Endothelial cell of umbilical vein (primary cell): Measurements from ENCODE around the gene CCDC107. TPM values are rescaled to one million over a fixed set of nuclear protein-coding genes. Genes with fewer than 3 reads are reported as not detected.

ENCODE experiments used
- BruUV-seq: library from RNA; stranded (reverse); fragments of 400-500 nt; replicated peaks from 2 replicates; lab custom pipeline; 2021; lab: Mats Ljungman, UMichigan
- CTCF ChIA-PET: fragments of 300-600, 350-600 bp; sonication (Branson Sonifier 250); formaldehyde crosslinking; loops from one replicate; lab custom pipeline; 2021; ENCODE audit warnings: antibody characterized with exemption, inconsistent platforms; lab: Charles Lee
- POLR2A ChIA-PET: fragments of 300-600, 350-600 bp; sonication (Branson Sonifier 250); formaldehyde crosslinking; loops from one replicate; lab custom pipeline; 2021; ENCODE audit warnings: antibody characterized with exemption, inconsistent platforms; lab: Charles Lee
- DNase-seq: peaks from one replicate; pipeline ENCODE4 v3.0.0-alpha.2; 2011; ENCODE audit warnings: low read depth, low spot score
- FAIRE-seq: peaks from 2 replicates; lab custom pipeline; 2011; peaks lifted over from hg19 to GRCh38; lab: Jason Lieb, UNC
- H2AFZ ChIP-seq: 2 replicates; pipeline ENCODE4 v1.6.0; 2012; ENCODE audit warnings: low read depth, low read length, control low read depth, inconsistent platforms
- H3K27ac ChIP-seq: 2 replicates; pipeline ENCODE4 v1.5.1; 2011; ENCODE audit warnings: low read depth, mild to moderate bottlenecking, control low read depth, low read length, moderate library complexity; ENCODE audit not compliant: insufficient read depth
- H3K27me3 ChIP-seq, 2 experiments: 2 replicates each; pipeline versions ENCODE4 v1.6.0 to v1.6.1; 2011; ENCODE audit warnings: low read length in 2 of 2, mixed read lengths in 1 of 2; ENCODE audit not compliant: control insufficient read depth in 2 of 2, insufficient read depth in 2 of 2
- H3K36me3 ChIP-seq, 2 experiments: 2 replicates in 1 of 2; 3 replicates in 1 of 2; pipeline ENCODE4 v1.5.1; 2011; ENCODE audit warnings: low read length in 2 of 2, mild to moderate bottlenecking in 1 of 2, moderate library complexity in 1 of 2; ENCODE audit not compliant: control insufficient read depth in 2 of 2, insufficient read depth in 2 of 2; ENCODE audit errors: extremely low read depth in 1 of 2
- H3K4me1 ChIP-seq: 3 replicates; pipeline ENCODE4 v1.5.1; 2011; ENCODE audit warnings: mild to moderate bottlenecking, low read length; ENCODE audit not compliant: control insufficient read depth, insufficient read depth; ENCODE audit errors: extremely low read depth
- H3K4me2 ChIP-seq: 2 replicates; pipeline ENCODE4 v1.6.1; 2011; ENCODE audit warnings: low read length, control low read depth, mixed read lengths; ENCODE audit not compliant: insufficient read depth
- H3K4me3 ChIP-seq, 3 experiments: fragments of 200-600 bp in 1 of 3; sonication (generic), shearing (Covaris generic) in 1 of 3; replicated peaks in 1 of 3; 2 replicates each; pipeline ENCODE4 v1.5.1; 2011 to 2016; ENCODE audit warnings: control low read depth in 3 of 3, low read length in 3 of 3, mild to moderate bottlenecking in 2 of 3, inconsistent platforms in 1 of 3, low read depth in 1 of 3, moderate library complexity in 1 of 3; ENCODE audit not compliant: insufficient read depth in 1 of 3
- H3K79me2 ChIP-seq: 2 replicates; pipeline ENCODE4 v1.6.0; 2012; ENCODE audit warnings: low read length, inconsistent platforms; ENCODE audit not compliant: control insufficient read depth, insufficient read depth
- H3K9ac ChIP-seq: replicated peaks from 2 replicates; pipeline ENCODE3; 2011; ENCODE audit warnings: low read length, control low read depth; ENCODE audit not compliant: insufficient read depth; ENCODE audit errors: extremely low read depth
- H3K9me1 ChIP-seq: replicated peaks from 3 replicates; pipeline ENCODE4 v1.6.0; 2011; ENCODE audit warnings: mild to moderate bottlenecking, low read length; ENCODE audit not compliant: control insufficient read depth, insufficient read depth; ENCODE audit errors: extremely low read depth
- H3K9me3 ChIP-seq: replicated peaks from 2 replicates; pipeline ENCODE4 v1.5.1; 2012; ENCODE audit warnings: low read length, inconsistent platforms; ENCODE audit not compliant: control insufficient read depth, insufficient read depth
- H4K20me1 ChIP-seq: replicated peaks from 2 replicates; pipeline ENCODE3; 2011; ENCODE audit warnings: mild to moderate bottlenecking, low read length; ENCODE audit not compliant: control insufficient read depth, insufficient read depth; ENCODE audit errors: extremely low read depth
- EZH2 ChIP-seq: IDR thresholded peaks from 2 replicates; pipeline ENCODE4 v1.6.1; 2012; ENCODE audit warnings: borderline replicate concordance, low read depth, mild to moderate bottlenecking, moderate library complexity, low read length, inconsistent platforms; ENCODE audit not compliant: severe bottlenecking
- FOS ChIP-seq: IDR thresholded peaks from 2 replicates; pipeline ENCODE4 v1.6.1; 2011; ENCODE audit warnings: mild to moderate bottlenecking, low read length, moderate library complexity, borderline replicate concordance; ENCODE audit not compliant: insufficient read depth
- GATA2 ChIP-seq: IDR thresholded peaks from 2 replicates; pipeline ENCODE4 v1.7.0; 2011; ENCODE audit warnings: low read depth, mild to moderate bottlenecking, moderate library complexity, mixed read lengths, low read length; ENCODE audit not compliant: insufficient read length, insufficient read depth
- JUN ChIP-seq: IDR thresholded peaks from 2 replicates; pipeline ENCODE4 v1.6.1; 2011; ENCODE audit warnings: borderline replicate concordance, low read depth; ENCODE audit not compliant: insufficient read length, insufficient read depth
- MYC ChIP-seq: IDR thresholded peaks from one replicate; pipeline ENCODE4 v1.6.1; 2011; ENCODE audit warnings: mild to moderate bottlenecking, low read depth, low read length
- POLR2A ChIP-seq: IDR thresholded peaks from 2 replicates; pipeline ENCODE4 v1.6.1; 2012; ENCODE audit warnings: low read depth, mild to moderate bottlenecking, control low read depth, low read length
- POLR2AphosphoS5 ChIP-seq: IDR thresholded peaks from 2 replicates; pipeline ENCODE4 v1.6.1; 2012; ENCODE audit warnings: low read depth, mild to moderate bottlenecking, control low read depth, low read length, moderate library complexity; ENCODE audit not compliant: insufficient read depth
- dilution Hi-C: fragments of 300-500 bp; cut with MboI; formaldehyde crosslinking; loops from one replicate; pipeline ENCODE4 v1.15.0; 2019; ENCODE audit warnings: low sequenced_read_pairs; ENCODE audit not compliant: extremely low pct_ligation_motif_present
- intact Hi-C: fragments of 100-400 bp; cut with micrococcal nuclease; formaldehyde crosslinking; loops from one replicate; pipeline ENCODE4 v1.10.0; 2022
- polyA plus RNA-seq, 4 experiments: library from polyadenylated mRNA; depleted of rRNA in 3 of 4; stranded (reverse) in 3 of 4; unstranded in 1 of 4; fragments of >200 nt; gene quantifications; 2 replicates each; pipeline versions ENCODE4 v1.2.1 to v1.2.3, GENCODE V29; 2011 to 2012; ENCODE audit warnings: missing spikeins in 1 of 4
- total RNA-seq: library from RNA; stranded (reverse); gene quantifications from 2 replicates; pipeline ENCODE4 v1.2.3, GENCODE V29; 2021
- TF ChIP-seq, protein P1 (sequence below): IDR thresholded peaks from 2 replicates; pipeline ENCODE4 v1.6.1; 2011; ENCODE audit not compliant: insufficient read depth, insufficient read length
- TF ChIP-seq, protein P2 (sequence below), 2 donors: IDR thresholded peaks; 1 replicate in 1 of 2; 2 replicates in 1 of 2; pipeline ENCODE4 v1.5.1; 2011; ENCODE audit warnings: low read length in 2 of 2, mild to moderate bottlenecking in 2 of 2, moderate library complexity in 2 of 2, control low read depth in 1 of 2, inconsistent platforms in 1 of 2, low read depth in 1 of 2; ENCODE audit not compliant: insufficient read depth in 1 of 2; ENCODE audit errors: extremely low read depth in 1 of 2

Gene CCDC107
- total and polyA plus RNA-seq, 2 donors (not counting 3 experiments of a cell fraction or from before 2014, with no cell fraction given) = 13.2 to 16.0 TPM

DNA sequence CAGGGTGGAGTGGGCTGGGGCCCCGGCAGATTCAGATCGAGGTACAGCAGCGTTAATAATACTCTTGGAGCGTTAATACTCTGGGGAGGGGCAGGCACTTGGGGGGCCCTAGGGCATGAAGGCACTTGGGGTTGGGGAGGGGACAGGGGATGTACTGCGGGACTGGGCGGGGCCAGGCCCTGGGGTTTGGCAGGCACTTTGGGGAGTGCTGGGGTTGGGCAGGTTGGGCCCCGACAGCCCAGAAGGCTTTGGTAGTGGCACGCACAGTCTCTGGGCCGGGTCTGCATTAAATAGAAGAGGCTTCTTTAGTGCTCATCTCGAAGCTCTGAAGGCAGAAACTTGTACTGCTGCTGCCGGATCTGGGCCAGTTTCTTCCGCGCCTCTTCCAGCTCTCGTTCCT is 39.4 kb downstream of the CCDC107 start:
- intact Hi-C loops (no loop called here), dilution Hi-C loops (no loop called here)
- Histone ChIP-seq H3K4me1 (no peaks in the 10 kb centered on the region), H3K9me1 (no peaks in the 10 kb centered on the region), H3K27me3 (no peaks in the 10 kb centered on the region), H3K27ac (no peak overlapping the region), H4K20me1 (no peaks in the 10 kb centered on the region), H3K9ac (no peak overlapping the region), H3K4me2 (no peak overlapping the region), H2AFZ (no peak overlapping the region), H3K36me3 (peaks cover 46 to 58% of the 10 kb centered on the region in 2 experiments), H3K4me3 (no peak overlapping the region), H3K79me2 (no peaks in the 10 kb centered on the region), H3K9me3 (no peaks in the 10 kb centered on the region)
- ChIA-PET CTCF (interaction anchor here (1.2 to 13.5 kb wide), 10 partner anchors 8 to 36 kb away, joined by 5 to 227 read pairs (median 16); partner anchors contain the start of genes ARHGEF39, CCDC107 and RMRP), POLR2A (no interaction called here)
- BruUV-seq = no TSS peak
- TF ChIP-seq POLR2AphosphoS5 = no peak
- TF ChIP-seq POLR2A = no peak
- no peak for TF ChIP-seq FOS
- no peak for TF ChIP-seq JUN
- TF ChIP-seq, protein P1, sequence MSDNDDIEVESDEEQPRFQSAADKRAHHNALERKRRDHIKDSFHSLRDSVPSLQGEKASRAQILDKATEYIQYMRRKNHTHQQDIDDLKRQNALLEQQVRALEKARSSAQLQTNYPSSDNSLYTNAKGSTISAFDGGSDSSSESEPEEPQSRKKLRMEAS = no peak
- TF ChIP-seq MYC = no peak
- TF ChIP-seq GATA2 = no peak
- TF ChIP-seq, protein P2, sequence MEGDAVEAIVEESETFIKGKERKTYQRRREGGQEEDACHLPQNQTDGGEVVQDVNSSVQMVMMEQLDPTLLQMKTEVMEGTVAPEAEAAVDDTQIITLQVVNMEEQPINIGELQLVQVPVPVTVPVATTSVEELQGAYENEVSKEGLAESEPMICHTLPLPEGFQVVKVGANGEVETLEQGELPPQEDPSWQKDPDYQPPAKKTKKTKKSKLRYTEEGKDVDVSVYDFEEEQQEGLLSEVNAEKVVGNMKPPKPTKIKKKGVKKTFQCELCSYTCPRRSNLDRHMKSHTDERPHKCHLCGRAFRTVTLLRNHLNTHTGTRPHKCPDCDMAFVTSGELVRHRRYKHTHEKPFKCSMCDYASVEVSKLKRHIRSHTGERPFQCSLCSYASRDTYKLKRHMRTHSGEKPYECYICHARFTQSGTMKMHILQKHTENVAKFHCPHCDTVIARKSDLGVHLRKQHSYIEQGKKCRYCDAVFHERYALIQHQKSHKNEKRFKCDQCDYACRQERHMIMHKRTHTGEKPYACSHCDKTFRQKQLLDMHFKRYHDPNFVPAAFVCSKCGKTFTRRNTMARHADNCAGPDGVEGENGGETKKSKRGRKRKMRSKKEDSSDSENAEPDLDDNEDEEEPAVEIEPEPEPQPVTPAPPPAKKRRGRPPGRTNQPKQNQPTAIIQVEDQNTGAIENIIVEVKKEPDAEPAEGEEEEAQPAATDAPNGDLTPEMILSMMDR (IDR thresholded peaks at IDR 0.05; ENCODE audit: extremely low read depth in 1 of 2, insufficient read depth in 1 of 2, low read depth in 1 of 2, low read length in 2 of 2) = no peak
- TF ChIP-seq EZH2 = no peak
- FAIRE-seq (no peak), DNase-seq (no peak)
